HepG2 (cell line): ENCODE results near the gene SERPINF2. TPM values are rescaled to one million over a fixed set of nuclear protein-coding genes. Genes with fewer than 3 reads are reported as not detected.
A peak's percentile ranks its signal among the peaks of the same experiment; 100 is the strongest.

Experiments used
- ADNP ChIP-seq: sonication (generic); formaldehyde crosslinking; IDR thresholded peaks from 2 replicates; pipeline ENCODE4 v1.4.0; 2020; ENCODE audit warnings: missing genetic modification reagents
- EEA1 ChIP-seq: sonication (generic); formaldehyde crosslinking; IDR thresholded peaks from 2 replicates; pipeline ENCODE4 v1.5.1; 2020; ENCODE audit warnings: mild to moderate bottlenecking, missing genetic modification reagents, borderline replicate concordance
- FOXM1 ChIP-seq: sonication (generic); formaldehyde crosslinking; IDR thresholded peaks from 2 replicates; pipeline ENCODE4 v1.5.0; 2020; ENCODE audit warnings: missing genetic modification reagents
- HCFC1 ChIP-seq: fragments of 150-350 bp; IDR thresholded peaks from 2 replicates; pipeline ENCODE4 v1.6.1; 2014; ENCODE audit warnings: low read depth, low read length
- KAT7 ChIP-seq: IDR thresholded peaks from 2 replicates; pipeline ENCODE4 v1.6.1; 2018; ENCODE audit warnings: borderline replicate concordance, missing compliant biosample characterization
- KDM6A ChIP-seq: IDR thresholded peaks from 2 replicates; pipeline ENCODE4 v1.6.1; 2016; ENCODE audit warnings: low read depth
- MLLT10 ChIP-seq: sonication (generic); formaldehyde crosslinking; IDR thresholded peaks from 2 replicates; pipeline ENCODE4 v1.4.0; 2020; ENCODE audit warnings: missing genetic modification reagents
- NR2C2 ChIP-seq: sonication (generic); formaldehyde crosslinking; IDR thresholded peaks from 2 replicates; pipeline ENCODE4 v1.4.0; 2020; ENCODE audit warnings: missing genetic modification reagents, mild to moderate bottlenecking, moderate library complexity, borderline replicate concordance
- THAP9 ChIP-seq: sonication (generic); formaldehyde crosslinking; IDR thresholded peaks from 2 replicates; pipeline ENCODE4; 2020; ENCODE audit warnings: missing genetic modification reagents, mild to moderate bottlenecking, borderline replicate concordance
- ZFX ChIP-seq: sonication (generic); formaldehyde crosslinking; IDR thresholded peaks from 2 replicates; pipeline ENCODE4 v1.4.0; 2020; ENCODE audit warnings: mild to moderate bottlenecking, low read depth, missing genetic modification reagents, moderate library complexity
- ZNF296 ChIP-seq: sonication (generic); formaldehyde crosslinking; conservative IDR thresholded peaks from 2 replicates; pipeline ENCODE4 v1.5.0; 2020; ENCODE audit warnings: mild to moderate bottlenecking, missing genetic modification reagents
- ZNF30 ChIP-seq: sonication (generic); formaldehyde crosslinking; IDR thresholded peaks from 2 replicates; pipeline ENCODE4 v1.5.0; 2020; ENCODE audit warnings: mild to moderate bottlenecking, missing genetic modification reagents
- ZNF484 ChIP-seq: sonication (generic); formaldehyde crosslinking; IDR thresholded peaks from 2 replicates; pipeline ENCODE4 v1.5.1; 2020; ENCODE audit warnings: mild to moderate bottlenecking, low read depth, missing genetic modification reagents, borderline replicate concordance
- ZNF512B ChIP-seq: sonication (generic); formaldehyde crosslinking; IDR thresholded peaks from 2 replicates; pipeline ENCODE4 v1.5.1; 2020; ENCODE audit warnings: missing genetic modification reagents, mild to moderate bottlenecking, borderline replicate concordance
- ZNF672 ChIP-seq: sonication (generic); formaldehyde crosslinking; IDR thresholded peaks from 2 replicates; pipeline ENCODE4 v1.8.1; 2022; ENCODE audit warnings: missing genetic modification reagents
- ZNF691 ChIP-seq: sonication (generic); formaldehyde crosslinking; IDR thresholded peaks from 2 replicates; pipeline ENCODE4 v1.4.0; 2020; ENCODE audit warnings: missing genetic modification reagents, low read depth, mild to moderate bottlenecking, borderline replicate concordance
- ZNF709 ChIP-seq: sonication (generic); formaldehyde crosslinking; IDR thresholded peaks from 2 replicates; pipeline ENCODE4 v1.5.0; 2020; ENCODE audit warnings: mild to moderate bottlenecking, missing genetic modification reagents
- ZNF816 ChIP-seq: sonication (generic); formaldehyde crosslinking; IDR thresholded peaks from 2 replicates; pipeline ENCODE4 v1.8.0; 2022; ENCODE audit warnings: missing genetic modification reagents, mild to moderate bottlenecking, borderline replicate concordance
- polyA plus RNA-seq, 8 experiments: library from polyadenylated mRNA; depleted of rRNA in 3 of 8; stranded (reverse) in 7 of 8; unstranded in 1 of 8; fragments of >200 nt; fragmentation: Illumina TruSeq in 4 of 8; extraction: Trizol in 4 of 8; gene quantifications; 2 replicates each; pipeline versions ENCODE4 v1.2.1 to v1.2.3, GENCODE V29; 2011 to 2016; ENCODE audit warnings: low read depth in 4 of 8, missing spikeins in 1 of 8, mixed read lengths in 1 of 8; ENCODE audit not compliant: insufficient read depth in 1 of 8
- total RNA-seq, 5 experiments: library from RNA; depleted of rRNA; stranded (reverse); fragments of >200 nt; fragmentation: Illumina TruSeq; extraction: Trizol; gene quantifications; 2 replicates each; pipeline ENCODE4 v1.2.3, GENCODE V29; 2016; ENCODE audit warnings: low read depth in 1 of 5
- TF ChIP-seq, protein P1 (sequence below): sonication (generic); formaldehyde crosslinking; IDR thresholded peaks from 2 replicates; pipeline ENCODE4 v1.8.0; 2022; ENCODE audit warnings: mild to moderate bottlenecking, missing genetic modification reagents, moderate library complexity
- TF ChIP-seq, protein P2 (sequence below): sonication (generic); formaldehyde crosslinking; IDR thresholded peaks from 2 replicates; pipeline ENCODE4 v1.4.0; 2020; ENCODE audit warnings: mild to moderate bottlenecking, missing genetic modification reagents

Gene SERPINF2
- total and polyA plus RNA-seq, 2 of the 13 experiments (the other 11 are each of a cell fraction or from before 2014, with no cell fraction given) = 309 to 548 TPM

- no peak for TF ChIP-seq THAP9 (CRISPR knock-in tag)
- TF ChIP-seq, protein P1, sequence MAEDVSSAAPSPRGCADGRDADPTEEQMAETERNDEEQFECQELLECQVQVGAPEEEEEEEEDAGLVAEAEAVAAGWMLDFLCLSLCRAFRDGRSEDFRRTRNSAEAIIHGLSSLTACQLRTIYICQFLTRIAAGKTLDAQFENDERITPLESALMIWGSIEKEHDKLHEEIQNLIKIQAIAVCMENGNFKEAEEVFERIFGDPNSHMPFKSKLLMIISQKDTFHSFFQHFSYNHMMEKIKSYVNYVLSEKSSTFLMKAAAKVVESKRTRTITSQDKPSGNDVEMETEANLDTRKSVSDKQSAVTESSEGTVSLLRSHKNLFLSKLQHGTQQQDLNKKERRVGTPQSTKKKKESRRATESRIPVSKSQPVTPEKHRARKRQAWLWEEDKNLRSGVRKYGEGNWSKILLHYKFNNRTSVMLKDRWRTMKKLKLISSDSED (CRISPR knock-in tag) = 0 out of 2 replicates have a peak, but pooled peaks have one; percentile 2
- peak; percentile 69; the same call in 1 of the 2 replicates for TF ChIP-seq ZNF296 (CRISPR knock-in tag)
- no peak for TF ChIP-seq ZNF30 (CRISPR knock-in tag)
- TF ChIP-seq KDM6A (CRISPR knock-in tag) = no peak
- TF ChIP-seq KAT7 (CRISPR knock-in tag) = no peak
- TF ChIP-seq ZNF691 = no peak
- TF ChIP-seq MLLT10 = no peak
- TF ChIP-seq ZNF512B (CRISPR knock-in tag) = no peak
- TF ChIP-seq ZNF816 (CRISPR knock-in tag) = no peak
- TF ChIP-seq ZNF709 (CRISPR knock-in tag) = peak; percentile 69; the same call in 1 of the 2 replicates
- TF ChIP-seq ZNF672 (CRISPR knock-in tag) = no peak
- TF ChIP-seq ZNF484 (CRISPR knock-in tag) = no peak
- no peak for TF ChIP-seq ZFX (CRISPR knock-in tag)
- no peak; the same call in 1 of the 2 replicates for TF ChIP-seq HCFC1
- TF ChIP-seq ADNP (CRISPR knock-in tag) = no peak
- TF ChIP-seq, protein P2, sequence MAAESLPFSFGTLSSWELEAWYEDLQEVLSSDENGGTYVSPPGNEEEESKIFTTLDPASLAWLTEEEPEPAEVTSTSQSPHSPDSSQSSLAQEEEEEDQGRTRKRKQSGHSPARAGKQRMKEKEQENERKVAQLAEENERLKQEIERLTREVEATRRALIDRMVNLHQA (CRISPR knock-in tag) = no peak
- no peak for TF ChIP-seq FOXM1 (CRISPR knock-in tag)
- TF ChIP-seq EEA1 (CRISPR knock-in tag) = no peak
- TF ChIP-seq NR2C2 = peak; percentile 45; the same call in 1 of the 2 replicates
Observed at GRCh38 chr17:1724869-1725641, 17.6 kb upstream of the SERPINF2 start (continued).
